Omental fat pad (tissue), 4 donors: Measurements from ENCODE around the gene MORN4. TPM values are rescaled to one million over a fixed set of nuclear protein-coding genes. Genes with fewer than 3 reads are reported as not detected.
A peak's percentile ranks its signal among the peaks of the same experiment; 100 is the strongest.

Experiments
- ATAC-seq: fragments of 150-250 bp; one replicate; pipeline ENCODE4 v1.9.1; 2016; ENCODE audit warnings: mild to moderate bottlenecking, moderate library complexity; ENCODE audit not compliant: low FRiP score
- DNase-seq: peaks from one replicate; pipeline ENCODE4 v3.0.0-alpha.2; 2019; ENCODE audit warnings: low spot score
- total RNA-seq, 4 donors: library from RNA; depleted of rRNA; stranded (reverse); fragments of >200 nt; gene quantifications; one replicate each; pipeline ENCODE4 v1.1.0, GENCODE V29; 2016
- TF ChIP-seq, protein P1 (sequence below), 3 donors: fragments of 450-650 bp; IDR thresholded peaks; one replicate each; pipeline ENCODE4 v1.5.1; 2016 to 2017; ENCODE audit warnings: antibody characterized with exemption in 3 of 3, mild to moderate bottlenecking in 3 of 3, moderate library complexity in 2 of 3

Gene MORN4
- total RNA-seq: 1 to 10 TPM in 3 of 4 donors, under 1 TPM in 1; 0.36 to 5.3 (median 2.5) TPM

DNA sequence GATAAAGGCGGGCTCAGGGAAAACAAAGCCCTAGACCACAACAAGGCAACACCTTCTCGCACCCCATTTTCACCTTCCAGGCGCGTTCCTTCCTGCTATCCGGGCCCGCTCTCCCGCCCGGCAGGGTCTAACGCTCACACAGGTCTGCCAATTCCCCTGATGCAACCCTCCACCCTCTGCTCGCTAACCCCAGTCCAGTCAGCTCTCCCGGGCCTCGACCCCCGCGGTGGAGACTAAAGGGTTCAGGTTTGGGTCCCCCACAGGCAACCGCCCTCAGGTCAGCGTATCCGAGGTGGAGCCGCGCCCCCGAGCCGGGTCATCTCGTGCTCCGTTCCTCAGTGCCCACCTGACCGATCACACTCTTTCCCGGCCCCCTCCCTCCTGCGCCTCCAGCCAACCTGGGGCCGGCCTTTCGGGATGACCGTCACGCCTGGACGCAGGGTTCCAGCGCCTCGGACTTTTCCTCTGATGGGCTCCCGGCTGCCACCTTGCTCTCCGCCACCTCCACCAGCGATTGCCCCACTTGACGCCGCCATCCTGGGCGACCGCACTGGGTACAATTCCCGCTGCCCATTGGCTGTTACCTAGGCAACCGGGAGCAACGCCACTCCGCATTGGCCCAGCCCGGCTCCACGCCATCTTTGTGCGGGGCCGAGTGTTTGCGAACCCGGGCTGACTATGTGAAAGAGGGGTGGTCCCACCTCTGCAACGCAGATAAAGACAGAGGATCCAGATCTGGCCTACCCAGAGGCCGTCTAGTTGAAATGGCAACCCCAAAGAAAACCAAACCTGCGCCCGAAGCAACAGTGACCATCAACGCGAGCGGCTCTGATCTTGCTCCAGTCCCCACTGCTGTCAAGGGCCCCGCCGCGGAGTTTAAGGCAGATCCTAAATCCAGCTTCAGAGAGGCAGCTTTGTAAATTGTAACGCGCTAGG, at the start of gene MORN4:
TSS of gene MORN4 (minus strand) at position 552 of the 936 bp plus-strand sequence. CDS start 13,847 bp downstream, outside the sequence.
- DNase-seq (peak; percentile 84), ATAC-seq (peak; percentile 99)
- TF ChIP-seq, protein P1, sequence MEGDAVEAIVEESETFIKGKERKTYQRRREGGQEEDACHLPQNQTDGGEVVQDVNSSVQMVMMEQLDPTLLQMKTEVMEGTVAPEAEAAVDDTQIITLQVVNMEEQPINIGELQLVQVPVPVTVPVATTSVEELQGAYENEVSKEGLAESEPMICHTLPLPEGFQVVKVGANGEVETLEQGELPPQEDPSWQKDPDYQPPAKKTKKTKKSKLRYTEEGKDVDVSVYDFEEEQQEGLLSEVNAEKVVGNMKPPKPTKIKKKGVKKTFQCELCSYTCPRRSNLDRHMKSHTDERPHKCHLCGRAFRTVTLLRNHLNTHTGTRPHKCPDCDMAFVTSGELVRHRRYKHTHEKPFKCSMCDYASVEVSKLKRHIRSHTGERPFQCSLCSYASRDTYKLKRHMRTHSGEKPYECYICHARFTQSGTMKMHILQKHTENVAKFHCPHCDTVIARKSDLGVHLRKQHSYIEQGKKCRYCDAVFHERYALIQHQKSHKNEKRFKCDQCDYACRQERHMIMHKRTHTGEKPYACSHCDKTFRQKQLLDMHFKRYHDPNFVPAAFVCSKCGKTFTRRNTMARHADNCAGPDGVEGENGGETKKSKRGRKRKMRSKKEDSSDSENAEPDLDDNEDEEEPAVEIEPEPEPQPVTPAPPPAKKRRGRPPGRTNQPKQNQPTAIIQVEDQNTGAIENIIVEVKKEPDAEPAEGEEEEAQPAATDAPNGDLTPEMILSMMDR (IDR thresholded peaks at IDR 0.05): no peak

DNA sequence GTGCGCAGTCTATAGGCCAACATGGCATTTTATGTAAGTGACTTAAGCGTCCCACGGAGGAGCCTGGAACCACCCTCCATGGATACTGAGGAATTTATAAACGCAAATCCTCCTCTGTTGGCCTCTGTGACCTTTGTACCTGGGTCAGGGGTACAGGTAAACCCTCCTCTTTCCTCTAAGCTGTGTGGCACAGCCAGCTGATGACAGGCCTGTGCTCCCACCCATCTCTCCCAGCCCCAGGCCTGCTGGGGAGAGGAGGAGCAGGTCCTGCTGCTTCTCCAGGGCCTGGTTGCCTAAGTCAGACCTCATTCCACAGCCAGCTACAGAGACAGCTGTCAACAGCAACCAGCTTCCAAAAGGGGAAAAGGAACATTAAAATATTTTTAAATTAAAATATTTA, 48.7 kb upstream of the MORN4 start:
- no peak for ATAC-seq
- TF ChIP-seq, protein P1 (IDR thresholded peaks at IDR 0.05): no peak
- DNase-seq: no peak

DNA sequence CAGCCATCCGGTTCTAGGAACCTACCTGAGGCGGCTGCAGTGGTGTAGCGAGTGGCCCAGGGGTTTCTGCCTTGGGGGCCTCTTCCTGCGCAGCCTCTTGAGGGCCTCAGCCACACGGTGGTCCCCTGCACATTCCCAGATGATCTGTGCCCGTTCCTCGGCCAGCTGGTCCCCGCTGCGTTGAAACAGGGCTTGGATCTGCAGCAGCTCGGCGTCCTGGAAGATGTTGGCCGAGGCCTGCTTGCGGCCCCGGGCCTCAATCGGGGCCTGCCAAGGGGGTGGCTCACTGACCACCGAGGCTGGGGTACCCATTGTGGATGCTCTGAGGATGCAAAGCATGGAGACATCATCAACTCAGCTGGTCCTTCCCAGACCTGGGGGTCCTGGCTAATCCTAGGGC, 46.3 kb upstream of the MORN4 start:
- TF ChIP-seq, protein P1 (IDR thresholded peaks at IDR 0.05): no peak
- ATAC-seq (no peak), DNase-seq (no peak)

DNA sequence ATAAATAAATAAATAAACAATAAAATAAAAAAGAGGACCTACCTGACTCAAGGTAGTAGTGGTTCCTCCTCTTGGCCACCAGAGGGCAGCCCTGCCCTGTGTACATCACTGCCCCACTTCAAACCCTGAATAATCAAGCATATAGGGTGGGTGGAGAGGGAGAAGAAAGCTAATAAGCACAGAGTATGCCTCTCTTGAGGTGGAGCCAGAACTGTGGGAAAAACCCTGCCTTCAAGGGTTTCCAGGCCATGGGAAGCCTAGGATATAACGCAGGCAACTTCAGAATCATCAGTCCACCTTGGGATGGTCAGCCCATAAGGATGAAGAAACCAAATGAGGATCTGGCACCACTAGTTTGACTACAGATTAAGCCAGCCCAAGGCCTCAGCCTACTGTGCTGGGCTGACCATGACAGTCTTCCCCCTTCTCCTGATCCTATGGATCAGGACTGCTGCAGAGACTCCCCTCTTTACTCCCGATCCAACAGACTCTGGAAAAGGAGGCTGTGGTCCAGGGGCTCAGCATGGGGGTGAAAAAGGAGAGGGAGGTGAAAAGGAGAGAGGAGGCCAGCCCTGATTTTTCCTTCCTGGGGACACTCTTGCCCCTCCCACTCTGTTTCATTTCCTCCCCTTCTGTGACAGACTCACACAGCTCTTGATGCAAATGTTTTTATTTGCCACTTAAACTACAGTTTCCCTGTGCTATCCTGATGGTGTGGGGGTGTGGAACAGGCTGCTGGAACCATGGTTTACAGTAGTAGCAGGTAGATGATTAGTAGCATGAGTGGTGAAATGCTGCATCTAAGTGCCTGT, 43.7 kb upstream of the MORN4 start:
- ATAC-seq: peak; percentile 74

DNA sequence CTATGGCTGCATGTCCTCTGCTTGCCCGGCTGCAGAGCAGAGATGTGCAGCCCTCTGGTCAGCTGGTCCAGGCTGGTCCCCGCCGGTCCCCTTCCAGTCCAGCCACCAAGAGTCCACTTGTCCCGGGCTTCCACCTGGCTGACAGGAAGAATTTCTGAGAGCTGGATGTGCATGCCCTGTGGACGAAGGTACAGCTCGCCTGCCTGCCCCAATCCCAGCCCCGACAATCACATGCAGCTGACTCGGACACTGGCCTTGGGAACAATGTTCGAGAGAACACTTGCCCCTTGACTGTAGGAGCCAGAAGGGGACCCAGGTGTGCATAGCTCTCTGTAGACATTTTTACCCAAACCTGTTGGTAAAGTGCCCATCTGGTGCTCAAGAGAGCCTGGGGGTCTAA, 41.9 kb upstream of the MORN4 start:
- ATAC-seq: no peak
- no peak for DNase-seq
- TF ChIP-seq, protein P1 (IDR thresholded peaks at IDR 0.05): no peak

More for the DNA sequence above, 43.7 kb upstream of the MORN4 start:
- DNase-seq: no peak
- TF ChIP-seq, protein P1 (IDR thresholded peaks at IDR 0.05): no peak

DNA sequence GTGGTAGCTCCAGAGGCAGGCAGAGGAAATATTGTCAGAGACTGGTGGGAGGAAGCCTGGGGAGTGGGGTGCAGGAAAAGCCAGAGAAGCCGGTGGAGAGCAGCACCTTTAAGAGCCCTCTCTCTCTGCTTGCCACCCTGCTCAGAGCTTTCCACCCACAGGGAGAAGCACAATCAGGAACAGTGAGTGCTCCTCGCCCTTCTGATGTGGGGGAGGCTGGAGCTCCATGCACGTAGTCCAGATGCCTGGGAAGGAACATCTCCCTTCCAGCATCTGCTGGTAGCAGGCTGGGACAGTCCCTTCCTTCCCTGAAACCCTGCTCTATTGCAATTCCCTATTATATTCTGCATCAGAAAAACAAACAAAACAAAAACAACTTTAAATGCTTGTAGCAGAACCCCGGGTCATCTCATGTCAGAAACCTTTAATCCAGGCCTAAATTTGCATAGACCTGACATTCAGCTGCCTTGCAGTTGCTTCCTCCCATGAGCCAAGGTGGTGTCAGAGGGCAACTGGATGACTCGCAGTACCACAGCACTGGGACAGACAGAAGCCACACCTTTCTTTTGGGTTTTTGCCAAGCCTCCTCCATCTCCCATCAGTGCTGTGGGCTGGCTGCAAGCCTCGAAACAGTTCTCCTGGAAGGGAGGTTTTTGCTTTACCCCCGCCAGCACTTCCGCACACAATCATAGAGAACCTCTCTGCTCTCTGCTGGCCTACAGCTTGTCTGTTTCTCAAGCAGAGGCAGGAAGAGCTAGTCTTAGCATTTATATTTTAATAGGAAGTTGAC, 40.6 kb upstream of the MORN4 start:
- ATAC-seq: peak; percentile 75
- DNase-seq: no peak
- TF ChIP-seq, protein P1 (IDR thresholded peaks at IDR 0.05): no peak
